Daoy (cell line): Measurements from ENCODE around the gene ZSWIM1. TPM values are rescaled to one million over a fixed set of nuclear protein-coding genes. Genes with fewer than 3 reads are reported as not detected.
"Not testable (repeated sequence)": the region's sequence is repeated elsewhere in the genome, so short reads cannot be mapped to it uniquely, and the experiment has no call there.

Experiments
- DNase-seq: peaks from one replicate; pipeline ENCODE4 v3.0.0-alpha.2; 2015; ENCODE audit warnings: low read depth
- total RNA-seq: library from RNA; depleted of rRNA; stranded (reverse); fragments of >200 nt; shearing (Covaris generic); gene quantifications from 2 replicates; pipeline ENCODE4 v1.2.3, GENCODE V29; 2014

Gene ZSWIM1
- total RNA-seq, 1 experiment from 2014 or later: 5.9 TPM

DNA sequence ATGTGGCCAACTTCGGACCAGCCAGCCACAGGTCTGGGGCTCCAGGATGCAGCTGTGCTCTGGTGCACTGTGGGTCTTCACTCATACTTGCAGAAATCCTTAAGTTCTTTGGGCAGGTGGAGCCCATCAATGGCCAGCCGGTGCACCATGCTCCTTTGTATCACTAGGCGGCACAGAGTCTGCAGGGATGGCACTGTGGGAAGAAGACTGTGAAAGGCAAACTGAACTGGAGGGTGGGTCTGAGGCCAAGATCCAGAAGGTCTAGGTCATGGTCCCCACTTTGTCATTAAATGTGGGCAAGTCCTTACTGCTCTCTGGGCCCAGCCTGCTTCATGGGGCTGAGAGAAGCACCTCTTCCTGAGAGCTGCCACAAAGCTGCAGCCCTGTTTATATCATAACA, 7.7 kb downstream of the ZSWIM1 start:
- no peak for DNase-seq

GRCh38 chr20:45890077-45890984, 9.3 kb downstream of the ZSWIM1 start:
- peak; percentile 84 for DNase-seq

DNA sequence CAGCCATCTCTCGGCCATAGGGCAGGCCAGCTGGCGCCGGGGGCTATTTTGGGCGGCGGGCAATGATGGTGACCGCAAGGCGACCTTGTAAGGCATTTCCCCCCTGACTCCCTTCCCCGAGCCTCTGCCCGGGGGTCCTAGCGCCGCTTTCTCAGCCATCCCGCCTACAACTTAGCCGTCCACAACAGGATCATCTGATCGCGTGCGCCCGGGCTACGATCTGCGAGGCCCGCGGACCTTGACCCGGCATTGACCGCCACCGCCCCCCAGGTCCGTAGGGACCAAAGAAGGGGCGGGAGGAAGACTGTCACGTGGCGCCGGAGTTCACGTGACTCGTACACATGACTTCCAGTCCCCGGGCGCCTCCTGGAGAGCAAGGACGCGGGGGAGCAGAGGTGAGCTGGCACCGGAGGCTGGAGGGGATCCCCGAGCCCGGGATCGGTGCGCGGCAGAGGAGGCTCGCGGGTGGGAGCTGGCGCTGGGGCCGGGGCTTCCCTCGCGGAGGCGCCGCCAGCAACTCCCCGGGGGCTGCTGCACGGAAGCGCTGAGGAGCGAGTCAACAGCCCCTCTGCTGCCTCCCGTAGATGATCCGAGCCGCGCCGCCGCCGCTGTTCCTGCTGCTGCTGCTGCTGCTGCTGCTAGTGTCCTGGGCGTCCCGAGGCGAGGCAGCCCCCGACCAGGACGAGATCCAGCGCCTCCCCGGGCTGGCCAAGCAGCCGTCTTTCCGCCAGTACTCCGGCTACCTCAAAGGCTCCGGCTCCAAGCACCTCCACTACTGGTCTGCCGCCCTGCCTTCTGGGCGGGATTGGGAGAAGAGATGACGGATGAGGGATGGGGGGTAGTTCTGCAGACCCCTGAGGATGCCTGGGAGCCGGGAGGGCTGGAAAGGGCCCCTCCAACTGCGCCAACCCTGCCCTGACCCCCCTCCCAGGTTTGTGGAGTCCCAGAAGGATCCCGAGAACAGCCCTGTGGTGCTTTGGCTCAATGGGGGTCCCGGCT, 10.3 kb downstream of the ZSWIM1 start, which contains the start of the genes CTSA and NEURL2:
CTSA (plus strand) TSS at position 351 of the 999 bp plus-strand sequence; CDS start at position 585, 234 bp downstream.
NEURL2 (minus strand) TSS at position 224 of the 999 bp plus-strand sequence; CDS start at position 7, 217 bp downstream.
- peak; percentile 93 for DNase-seq

GRCh38 chr20:45892049-45892825, 11.2 kb downstream of the ZSWIM1 start:
- no peak for DNase-seq

DNA sequence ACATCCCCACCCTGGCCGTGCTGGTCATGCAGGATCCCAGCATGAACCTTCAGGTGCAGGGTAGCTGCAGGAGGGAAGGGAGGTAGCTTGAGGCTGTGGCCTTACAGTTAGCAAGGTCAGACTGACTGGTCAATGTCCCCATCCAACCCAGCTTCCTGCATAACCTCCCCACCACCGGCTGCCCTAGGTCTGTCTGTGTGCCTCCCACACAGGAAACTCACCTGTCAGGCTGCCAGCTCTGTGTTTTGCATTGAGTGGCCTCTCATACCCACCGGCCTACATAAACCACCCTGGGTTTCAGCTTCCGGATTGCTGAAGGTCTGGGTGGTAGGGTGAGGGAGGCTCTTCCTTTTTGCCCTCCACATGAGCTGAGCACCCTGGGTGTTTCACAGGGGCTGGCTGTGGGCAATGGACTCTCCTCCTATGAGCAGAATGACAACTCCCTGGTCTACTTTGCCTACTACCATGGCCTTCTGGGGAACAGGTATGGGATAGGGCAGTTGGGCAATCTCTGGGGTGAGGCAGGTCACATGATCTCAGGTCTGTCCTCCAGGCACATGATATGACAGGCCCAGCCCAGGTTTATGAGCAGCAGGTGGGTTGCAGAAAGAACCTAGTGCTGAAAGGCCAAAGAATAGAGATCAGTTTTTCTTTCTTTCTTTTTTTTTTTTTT, 11.9 kb downstream of the ZSWIM1 start:
- DNase-seq: no peak

GRCh38 chr20:45893831-45894230, 12.8 kb downstream of the ZSWIM1 start:
- DNase-seq: no peak

DNA sequence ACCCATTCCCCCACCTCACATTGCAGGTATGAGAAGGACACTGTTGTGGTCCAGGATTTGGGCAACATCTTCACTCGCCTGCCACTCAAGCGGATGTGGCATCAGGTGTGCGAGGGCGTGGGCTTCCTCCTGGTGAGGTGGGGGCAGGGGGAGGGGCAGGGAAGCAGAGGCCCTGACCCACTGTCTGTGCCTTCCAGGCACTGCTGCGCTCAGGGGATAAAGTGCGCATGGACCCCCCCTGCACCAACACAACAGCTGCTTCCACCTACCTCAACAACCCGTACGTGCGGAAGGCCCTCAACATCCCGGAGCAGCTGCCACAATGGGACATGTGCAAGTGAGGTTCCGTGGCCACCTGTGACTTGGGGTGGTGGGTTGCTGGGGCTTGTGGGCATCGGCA, 13.8 kb downstream of the ZSWIM1 start:
- DNase-seq: no peak

DNA sequence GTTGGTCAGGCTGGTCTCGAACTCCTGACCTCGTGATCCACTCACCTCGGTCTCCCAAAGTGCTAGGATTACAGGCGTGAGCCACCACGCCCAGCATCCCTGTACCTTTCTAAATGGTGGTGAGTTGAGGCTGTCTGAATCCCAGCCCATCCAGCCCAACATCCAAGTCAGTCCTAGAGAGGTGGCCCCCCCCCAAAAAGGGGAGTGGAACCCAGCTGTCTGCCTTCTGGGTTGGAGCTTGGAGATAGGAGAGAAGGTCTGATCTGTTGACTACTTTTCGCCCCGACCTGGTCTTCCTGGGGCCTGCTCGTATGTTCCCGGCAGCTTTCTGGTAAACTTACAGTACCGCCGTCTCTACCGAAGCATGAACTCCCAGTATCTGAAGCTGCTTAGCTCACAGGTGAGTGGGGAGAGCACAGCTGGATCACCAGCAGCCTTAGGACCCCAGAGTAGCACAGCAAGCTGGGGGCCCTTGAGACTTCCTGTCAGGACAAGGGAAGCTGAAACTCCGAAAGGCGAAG, 15.7 kb downstream of the ZSWIM1 start:
- no peak for DNase-seq

GRCh38 chr20:45897289-45897688, 16.3 kb downstream of the ZSWIM1 start:
- DNase-seq: no peak

DNA sequence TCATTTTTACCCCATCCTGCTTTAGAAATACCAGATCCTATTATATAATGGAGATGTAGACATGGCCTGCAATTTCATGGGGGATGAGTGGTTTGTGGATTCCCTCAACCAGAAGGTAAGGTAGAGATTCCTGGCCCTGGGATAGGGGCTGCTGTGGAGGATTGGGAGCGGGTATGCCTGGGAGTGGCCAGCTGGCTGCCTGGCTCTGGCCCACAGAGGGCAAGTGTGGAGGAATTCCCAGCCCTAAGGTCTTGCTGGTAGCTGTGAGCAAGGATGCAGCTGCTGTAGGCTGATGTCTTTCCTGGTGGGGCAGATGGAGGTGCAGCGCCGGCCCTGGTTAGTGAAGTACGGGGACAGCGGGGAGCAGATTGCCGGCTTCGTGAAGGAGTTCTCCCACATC, 16.7 kb downstream of the ZSWIM1 start:
- DNase-seq: no peak

GRCh38 chr20:45898285-45898684, 17.3 kb downstream of the ZSWIM1 start:
- DNase-seq: no peak

DNA sequence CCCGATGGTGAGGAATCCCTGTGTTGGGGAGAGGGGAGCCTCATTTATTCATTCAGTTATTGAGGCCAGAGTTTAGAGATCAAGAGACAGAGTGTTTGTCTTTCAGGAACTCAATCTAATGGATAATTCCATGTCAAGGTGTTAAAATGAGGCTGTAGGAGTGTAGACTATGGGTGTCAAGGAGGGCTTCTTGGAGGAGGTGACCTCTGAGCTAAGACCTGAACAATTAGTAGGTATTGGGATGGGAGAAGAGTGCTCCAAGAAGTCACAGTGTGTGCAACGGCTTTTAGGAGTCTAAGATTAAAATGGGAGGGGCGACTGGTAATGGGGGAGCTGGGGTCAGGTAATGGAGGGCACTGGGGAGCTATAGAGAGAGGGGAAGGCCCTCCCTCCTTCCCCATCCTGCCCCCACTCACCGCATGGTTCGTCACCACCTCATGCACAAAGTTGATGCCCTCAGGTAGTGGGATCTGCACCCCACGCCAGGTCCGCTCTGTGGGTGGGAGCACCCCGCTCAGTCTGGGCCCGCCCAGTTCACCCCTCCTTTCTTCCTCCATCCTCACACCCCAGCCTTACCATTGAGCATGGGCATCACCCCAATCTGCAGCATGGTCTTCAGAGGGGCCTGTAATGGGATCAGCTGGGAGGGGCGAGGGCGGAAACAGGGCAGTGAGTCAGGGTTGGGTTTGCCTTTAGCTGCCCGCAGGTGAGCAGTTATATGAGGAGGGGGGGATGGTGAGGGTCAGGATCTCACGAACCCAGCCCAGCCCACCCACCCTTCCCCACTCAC, 18.2 kb downstream of the ZSWIM1 start:
- DNase-seq: no peak

DNA sequence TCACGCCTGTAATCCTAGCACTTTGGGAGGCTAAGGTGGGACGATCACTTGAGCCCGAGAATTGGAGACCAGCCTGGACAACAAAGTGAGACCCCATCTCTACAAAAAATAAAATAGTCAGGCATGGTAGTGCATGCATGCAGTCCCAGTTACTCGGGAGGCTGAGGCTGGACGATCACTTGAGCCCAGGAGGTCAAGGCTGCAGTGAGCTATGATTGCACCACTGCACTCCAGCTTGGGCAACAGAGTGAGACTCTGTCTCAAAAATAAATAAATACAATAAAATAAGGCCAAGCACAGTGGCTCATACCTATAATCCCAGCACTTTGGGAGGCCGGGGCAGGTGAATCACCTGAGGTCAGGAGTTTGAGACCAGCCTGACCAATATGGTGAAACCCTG, 20.3 kb downstream of the ZSWIM1 start:
- not testable (repeated sequence) for DNase-seq

DNA sequence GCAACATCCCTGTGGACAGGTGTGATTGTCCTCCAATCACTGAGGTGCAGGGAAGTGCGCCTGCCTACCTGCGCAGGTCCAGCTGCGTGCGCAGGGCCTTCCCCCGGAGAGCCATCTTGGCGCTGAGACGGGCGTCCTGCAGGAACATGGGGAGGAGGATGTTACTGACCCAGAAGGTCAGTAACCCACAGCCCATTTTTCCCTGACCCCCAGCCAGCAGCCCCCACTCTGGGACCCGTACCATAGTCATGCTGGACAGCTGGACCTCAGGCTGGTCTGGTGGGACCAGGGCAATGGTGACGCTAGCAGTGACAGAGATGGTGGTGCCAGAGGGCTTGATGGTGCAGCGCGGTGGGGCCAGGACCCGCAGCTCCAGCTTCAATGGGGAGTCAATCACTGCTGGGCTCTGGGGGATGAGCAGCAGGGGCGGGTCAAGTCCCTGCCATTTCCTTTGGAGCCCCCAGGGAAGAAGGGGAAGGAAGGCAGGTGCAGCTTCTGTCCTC, 21.2 kb downstream of the ZSWIM1 start:
- DNase-seq: no peak

DNA sequence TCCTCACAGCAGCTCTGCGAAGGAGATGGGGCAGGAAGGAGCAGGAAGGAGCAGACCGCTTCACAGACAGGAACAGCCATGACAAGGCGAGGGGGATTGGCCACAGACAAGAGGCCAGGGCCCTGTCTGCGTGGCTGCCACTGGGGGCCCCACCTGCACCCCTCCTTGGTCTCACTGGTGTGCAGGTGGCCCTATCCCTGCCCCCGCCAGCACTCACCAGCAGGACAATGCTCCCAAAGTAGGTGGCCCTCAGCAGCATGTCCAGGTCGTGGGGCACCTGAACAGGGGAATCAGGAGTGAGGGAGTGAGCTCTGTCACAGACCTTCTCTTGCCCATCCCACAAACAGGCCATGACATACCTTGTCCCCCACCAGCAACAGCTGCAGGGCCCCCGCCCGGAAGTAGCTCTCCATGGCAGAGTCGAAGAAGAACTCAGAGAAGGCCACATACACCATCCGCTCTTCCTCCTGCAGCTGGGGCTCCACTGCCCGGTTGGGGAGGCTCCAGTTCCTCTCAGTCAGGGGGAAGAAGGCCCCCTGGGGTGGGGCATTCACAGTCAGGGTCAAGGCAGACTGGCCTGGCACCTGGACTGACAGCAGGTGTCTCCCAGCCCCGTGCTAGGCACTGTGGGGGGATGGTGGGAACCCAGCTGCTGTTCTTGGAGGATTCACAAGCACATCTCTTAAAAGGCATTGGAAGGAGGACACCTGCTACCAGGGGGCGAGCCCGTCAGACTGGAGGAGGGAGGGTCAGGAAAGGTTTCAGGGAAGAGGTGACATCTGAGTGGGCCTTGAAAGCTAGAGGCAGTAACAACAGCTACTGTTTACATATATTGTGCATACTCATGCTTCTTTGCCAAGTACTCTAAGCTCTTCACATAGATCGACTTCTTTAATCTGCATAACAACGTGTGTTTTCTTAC, 23.8 kb downstream of the ZSWIM1 start:
- DNase-seq: no peak

GRCh38 chr20:45905505-45906079, 24.6 kb downstream of the ZSWIM1 start:
- DNase-seq: peak; percentile 89

DNA sequence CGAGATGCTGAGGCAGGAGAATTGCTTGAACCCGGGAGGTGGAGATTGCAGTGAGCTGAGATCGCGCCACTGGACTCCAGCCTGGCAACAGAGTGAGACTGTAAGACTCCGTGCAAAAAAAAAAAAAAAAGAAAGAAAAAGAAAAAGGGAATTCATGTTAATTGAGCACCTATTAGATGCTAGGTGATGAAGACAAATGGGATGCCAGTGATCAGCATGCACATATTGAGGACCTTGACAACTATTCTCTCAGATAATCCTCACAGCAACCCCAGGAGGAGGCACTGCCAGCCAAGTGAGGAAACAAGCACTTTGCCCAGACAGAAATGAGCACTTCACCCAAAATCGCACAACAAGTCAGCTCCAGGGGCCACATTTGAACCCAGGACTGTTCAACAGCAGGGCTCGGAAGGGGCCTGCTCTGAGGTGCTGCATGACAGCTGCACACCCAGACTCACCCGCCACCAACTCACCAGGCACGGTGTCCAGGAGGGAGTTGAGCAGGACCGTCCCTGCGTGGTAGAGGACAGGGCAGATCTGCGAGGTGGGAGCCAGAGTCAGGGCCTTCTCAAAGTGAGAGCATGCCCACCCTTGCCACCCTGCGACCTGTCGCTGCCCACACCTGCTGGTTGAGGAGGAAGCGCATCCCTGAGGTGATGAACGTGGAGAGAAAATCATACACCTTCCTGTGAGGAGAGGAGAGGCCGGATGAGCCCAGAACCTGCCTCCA, 26.4 kb downstream of the ZSWIM1 start:
- no peak for DNase-seq
